Rectal smooth muscle tissue (tissue), 1 donor: Measurements from ENCODE around the gene MOGAT1.

Source experiments
- H3K27ac ChIP-seq: one replicate; pipeline ENCODE4 v1.7.0; 2013; ENCODE audit warnings: low read depth, low read length, inconsistent platforms
- H3K27me3 ChIP-seq: one replicate; pipeline ENCODE4 v1.7.0; 2013; ENCODE audit warnings: low read length; ENCODE audit not compliant: control insufficient read depth, insufficient read depth
- H3K36me3 ChIP-seq: one replicate; pipeline ENCODE4 v1.7.0; 2013; ENCODE audit warnings: low read length; ENCODE audit not compliant: control insufficient read depth, insufficient read depth
- H3K4me1 ChIP-seq: one replicate; pipeline ENCODE4 v1.7.0; 2013; ENCODE audit warnings: low read length; ENCODE audit not compliant: control insufficient read depth, insufficient read depth
- H3K4me3 ChIP-seq: one replicate; pipeline ENCODE4 v1.7.0; 2013; ENCODE audit warnings: low read length
- H3K9ac ChIP-seq: one replicate; pipeline ENCODE4 v1.7.0; 2013; ENCODE audit warnings: low read length

The MOGAT1 gene

GRCh38 chr2:222756362-222756831 lies 84.9 kb downstream of the MOGAT1 start:
- Histone ChIP-seq H3K27me3 (no peaks in the 10 kb centered on the region), H3K4me1 (no peaks in the 10 kb centered on the region), H3K36me3 (no peaks in the 10 kb centered on the region), H3K4me3 (no peak overlapping the region), H3K9ac (no peak overlapping the region), H3K27ac (no peak overlapping the region)

- H3K27ac ChIP-seq: no peak overlapping the region
- no peaks in the 10 kb centered on the region for H3K4me1 ChIP-seq
- no peak overlapping the region for H3K9ac ChIP-seq
- no peaks in the 10 kb centered on the region for H3K36me3 ChIP-seq
- no peaks in the 10 kb centered on the region for H3K27me3 ChIP-seq
- no peak overlapping the region for H3K4me3 ChIP-seq
These were observed 85.6 kb downstream of the MOGAT1 start for GRCh38 chr2:222756951-222757650.
